Esophagus muscularis mucosa (tissue), 4 donors: ENCODE measurements around the gene RNF138. TPM values are rescaled to one million over a fixed set of nuclear protein-coding genes. Genes with fewer than 3 reads are reported as not detected.
A peak's percentile ranks its signal among the peaks of the same experiment; 100 is the strongest.

Experiments
- DNase-seq: peaks from one replicate; pipeline ENCODE4 v3.0.0-alpha.2; 2017; ENCODE audit errors: extremely low spot score
- H3K27ac ChIP-seq, 4 donors: fragments of 200-600 bp; sonication (generic); replicated peaks in 1 of 4; 1 replicate in 3 of 4; 2 replicates in 1 of 4; pipeline ENCODE4 v1.5.1; 2016 to 2019; ENCODE audit warnings: mild to moderate bottlenecking in 1 of 4
- H3K27me3 ChIP-seq, 4 donors: fragments of 200-600 bp; sonication (generic); one replicate each; pipeline versions ENCODE4 v1.5.1 to v1.6.0; 2016 to 2019
- H3K36me3 ChIP-seq, 4 donors: fragments of 200-600 bp; sonication (generic); one replicate each; pipeline ENCODE4 v1.5.1; 2016 to 2019
- H3K4me1 ChIP-seq, 4 donors: fragments of 200-600 bp; sonication (generic); one replicate each; pipeline ENCODE4 v1.5.1; 2016 to 2019
- H3K4me3 ChIP-seq, 4 donors: fragments of 200-600 bp; sonication (generic); 1 replicate in 2 of 4; 2 replicates in 2 of 4; pipeline ENCODE4 v1.5.1; 2016 to 2019; ENCODE audit warnings: mild to moderate bottlenecking in 4 of 4, moderate library complexity in 1 of 4
- H3K9me3 ChIP-seq, 4 donors: fragments of 200-600 bp; sonication (generic); 1 replicate in 3 of 4; 2 replicates in 1 of 4; pipeline ENCODE4 v1.5.1; 2016 to 2019
- EP300 ChIP-seq: sonication (generic); formaldehyde crosslinking; IDR thresholded peaks from one replicate; pipeline ENCODE4 v1.6.1; 2017; ENCODE audit warnings: antibody characterized with exemption
- POLR2A ChIP-seq: fragments of 450-650 bp; IDR thresholded peaks from one replicate; pipeline ENCODE4 v1.6.1; 2017; ENCODE audit warnings: antibody characterized with exemption, moderate library complexity, mild to moderate bottlenecking, low read depth
- POLR2AphosphoS5 ChIP-seq, 2 donors: sonication (generic); formaldehyde crosslinking; IDR thresholded peaks; one replicate each; pipeline ENCODE4 v1.6.1; 2017; ENCODE audit warnings: antibody characterized with exemption in 2 of 2
- WGBS: methylation state at CpG from one replicate; pipeline ENCODE4 v1.1.5; 2018; 5-methylcytosine and 5-hydroxymethylcytosine counted together
- intact Hi-C: fragments of 100-400 bp; cut with DNase I; formaldehyde crosslinking; loops from one replicate; pipeline ENCODE4 v1.15.1; 2023
- total RNA-seq, 4 donors: library from RNA; depleted of rRNA; stranded (reverse); fragments of >200 nt; gene quantifications; one replicate each; pipeline versions ENCODE4 v1.1.0 to v1.2.1, GENCODE V29; 2016
- TF ChIP-seq, protein P1 (sequence below), 3 experiments: fragments of 200-600 bp in 2 of 3; fragments of 450-650 bp in 1 of 3; sonication (generic) in 2 of 3; IDR thresholded peaks; one replicate each; pipeline ENCODE4 v1.5.1; 2017 to 2019; ENCODE audit warnings: antibody characterized with exemption in 3 of 3, mild to moderate bottlenecking in 2 of 3, moderate library complexity in 1 of 3

RNF138 gene
- total RNA-seq, 4 donors from 2014 or later = 19.5 to 34.1 (median 24.1) TPM

GRCh38 chr18:32093523-32093922 is 1.8 kb downstream of the RNF138 start:
- intact Hi-C loops = loop anchor here (5.0 to 10.0 kb wide), 3 partner anchors 151 to 381 kb away; partner anchors contain the start of genes GAREM1 and TRAPPC8
- H3K4me1 ChIP-seq = peaks cover 27 to 57% (median 52%) of the 10 kb centered on the region in 4 donors
- H3K9me3 ChIP-seq = no peaks in the 10 kb centered on the region
- no peaks in the 10 kb centered on the region for H3K27me3 ChIP-seq
- peak overlapping the region; percentile 99 to 100 (median 100) for H3K27ac ChIP-seq
- DNase-seq = no peak
- 6% methylated on average over 7 of the region's 7 CpGs for WGBS
- TF ChIP-seq POLR2A = no peak
- no peak for TF ChIP-seq POLR2AphosphoS5 (IDR thresholded peaks at IDR 0.05)
- peaks cover 0 to 3% (median 0%) of the 10 kb centered on the region in 4 donors for H3K36me3 ChIP-seq
- peak overlapping the region; percentile 75 to 93 (median 86) for H3K4me3 ChIP-seq

- WGBS = 85% methylated on average over 7 of the region's 7 CpGs
- Histone ChIP-seq H3K36me3 (peaks cover 0 to 3% (median 0%) of the 10 kb centered on the region in 4 donors), H3K4me1 (peaks cover 27 to 67% (median 61%) of the 10 kb centered on the region in 4 donors), H3K27me3 (no peaks in the 10 kb centered on the region), H3K9me3 (no peaks in the 10 kb centered on the region), H3K27ac (no peak overlapping the region), H3K4me3 (no peak overlapping the region)
- no peak for DNase-seq
- intact Hi-C loops = loop anchor here (10.0 kb wide), 2 partner anchors 189 to 379 kb away; partner anchors contain the start of gene GAREM1
- TF ChIP-seq, protein P1, sequence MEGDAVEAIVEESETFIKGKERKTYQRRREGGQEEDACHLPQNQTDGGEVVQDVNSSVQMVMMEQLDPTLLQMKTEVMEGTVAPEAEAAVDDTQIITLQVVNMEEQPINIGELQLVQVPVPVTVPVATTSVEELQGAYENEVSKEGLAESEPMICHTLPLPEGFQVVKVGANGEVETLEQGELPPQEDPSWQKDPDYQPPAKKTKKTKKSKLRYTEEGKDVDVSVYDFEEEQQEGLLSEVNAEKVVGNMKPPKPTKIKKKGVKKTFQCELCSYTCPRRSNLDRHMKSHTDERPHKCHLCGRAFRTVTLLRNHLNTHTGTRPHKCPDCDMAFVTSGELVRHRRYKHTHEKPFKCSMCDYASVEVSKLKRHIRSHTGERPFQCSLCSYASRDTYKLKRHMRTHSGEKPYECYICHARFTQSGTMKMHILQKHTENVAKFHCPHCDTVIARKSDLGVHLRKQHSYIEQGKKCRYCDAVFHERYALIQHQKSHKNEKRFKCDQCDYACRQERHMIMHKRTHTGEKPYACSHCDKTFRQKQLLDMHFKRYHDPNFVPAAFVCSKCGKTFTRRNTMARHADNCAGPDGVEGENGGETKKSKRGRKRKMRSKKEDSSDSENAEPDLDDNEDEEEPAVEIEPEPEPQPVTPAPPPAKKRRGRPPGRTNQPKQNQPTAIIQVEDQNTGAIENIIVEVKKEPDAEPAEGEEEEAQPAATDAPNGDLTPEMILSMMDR (IDR thresholded peaks at IDR 0.05) = no peak
- TF ChIP-seq POLR2AphosphoS5 (IDR thresholded peaks at IDR 0.05) (no peak), POLR2A (no peak), EP300 (no peak)
Measured at GRCh38 chr18:32095192-32095899, 3.7 kb downstream of the RNF138 start.

- Histone ChIP-seq H3K4me1 (peaks cover 27 to 67% (median 63%) of the 10 kb centered on the region in 4 donors), H3K27me3 (no peaks in the 10 kb centered on the region), H3K9me3 (no peaks in the 10 kb centered on the region), H3K27ac (no peak overlapping the region), H3K36me3 (peaks cover 0 to 3% (median 0%) of the 10 kb centered on the region in 4 donors), H3K4me3 (no peak overlapping the region)
- DNase-seq = no peak
- TF ChIP-seq EP300 (no peak), POLR2AphosphoS5 (IDR thresholded peaks at IDR 0.05) (no peak), POLR2A (no peak)
- TF ChIP-seq, protein P1 (IDR thresholded peaks at IDR 0.05) = no peak
- WGBS = 82% methylated on average over 4 of the region's 4 CpGs
- intact Hi-C loops = loop anchor here (10.0 kb wide), 2 partner anchors 189 to 379 kb away; partner anchors contain the start of gene GAREM1
Measured at GRCh38 chr18:32095900-32096229, 4.2 kb downstream of the RNF138 start.

- 82% methylated on average over 2 of the region's 2 CpGs for WGBS
- Histone ChIP-seq H3K4me1 (peaks cover 21 to 59% (median 56%) of the 10 kb centered on the region in 4 donors), H3K4me3 (no peak overlapping the region)
Measured at GRCh38 chr18:32096946-32097345, 5.3 kb downstream of the RNF138 start.

GRCh38 chr18:32104516-32104915 is 12.8 kb downstream of the RNF138 start:
- Histone ChIP-seq H3K27ac (no peak overlapping the region), H3K36me3 (no peaks in the 10 kb centered on the region), H3K4me1 (peaks cover 0 to 8% (median 5%) of the 10 kb centered on the region in 4 donors), H3K9me3 (no peaks in the 10 kb centered on the region), H3K27me3 (no peaks in the 10 kb centered on the region), H3K4me3 (no peak overlapping the region)
- no peak for DNase-seq
- TF ChIP-seq, protein P1 (IDR thresholded peaks at IDR 0.05) = no peak
- TF ChIP-seq POLR2AphosphoS5 (IDR thresholded peaks at IDR 0.05) (no peak), POLR2A (no peak), EP300 (no peak)
- WGBS = 85% methylated on average over 2 of the region's 2 CpGs
- intact Hi-C loops = no loop called here

More at GRCh38 chr18:32096946-32097345, 5.3 kb downstream of the RNF138 start:
- H3K27me3 ChIP-seq = no peaks in the 10 kb centered on the region
- peaks cover 0 to 3% (median 0%) of the 10 kb centered on the region in 4 donors for H3K36me3 ChIP-seq
- no peak for DNase-seq
- H3K9me3 ChIP-seq = no peaks in the 10 kb centered on the region
- TF ChIP-seq, protein P1 (IDR thresholded peaks at IDR 0.05) = no peak
- TF ChIP-seq POLR2AphosphoS5 (IDR thresholded peaks at IDR 0.05) (no peak), POLR2A (no peak), EP300 (no peak)
- intact Hi-C loops = loop anchor here (10.0 kb wide), 2 partner anchors 188 to 378 kb away; partner anchors contain the start of gene GAREM1
- no peak overlapping the region for H3K27ac ChIP-seq
